Measurements from ENCODE around the gene ICAM1. TPM values are rescaled to one million over a fixed set of nuclear protein-coding genes. Genes with fewer than 3 reads are reported as not detected.
"Not testable (repeated sequence)": the region's sequence is repeated elsewhere in the genome, so short reads cannot be mapped to it uniquely, and the experiment has no call there.

Gene ICAM1
- total and polyA plus RNA-seq, 8 donors = 2.3 to 15.6 (median 8.7) TPM

GRCh38 chr19:10231612-10232228, 39.2 kb upstream of the ICAM1 start:
- peak overlapping the region; percentile 77 to 99 (median 97) for H3K4me3 ChIP-seq
- 68 to 75% (median 73%) methylated on average over 8 of the region's 8 CpGs for WGBS, 5 donors
- intact Hi-C loops (cut with DNase I; ENCODE audit: low total_unique reads) = no loop called here
- TF ChIP-seq POLR2AphosphoS5 (IDR thresholded peaks at IDR 0.05) (no peak), CTCF (IDR thresholded peaks at IDR 0.05) (no peak), POLR2A (IDR thresholded peaks at IDR 0.05) (no peak)
- no peak for DNase-seq
- no peaks in the 10 kb centered on the region for H3K36me3 ChIP-seq
- peaks cover 10 to 55% (median 41%) of the 10 kb centered on the region in 4 donors for H3K4me1 ChIP-seq
- peak overlapping the region; percentile 78 to 94 (median 90) for H3K27ac ChIP-seq
- peaks cover 0 to 7% (median 0%) of the 10 kb centered on the region in 3 donors for H3K27me3 ChIP-seq
- H3K9me3 ChIP-seq = no peaks in the 10 kb centered on the region

GRCh38 chr19:10233946-10234345, 37.0 kb upstream of the ICAM1 start:
- H3K4me1 ChIP-seq = peaks cover 14 to 54% (median 37%) of the 10 kb centered on the region in 4 donors
- WGBS, 5 donors = 78 to 87% (median 79%) methylated on average over 3 to 4 of the region's 4 CpGs
- no peaks in the 10 kb centered on the region for H3K9me3 ChIP-seq
- no peak overlapping the region for H3K4me3 ChIP-seq
- no peak overlapping the region for H3K27ac ChIP-seq
- H3K27me3 ChIP-seq = peaks cover 0 to 7% (median 0%) of the 10 kb centered on the region in 3 donors
- intact Hi-C loops (cut with DNase I; ENCODE audit: low total_unique reads) = no loop called here
- no peaks in the 10 kb centered on the region for H3K36me3 ChIP-seq
- TF ChIP-seq POLR2A (IDR thresholded peaks at IDR 0.05) = no peak
- no peak for TF ChIP-seq POLR2AphosphoS5 (IDR thresholded peaks at IDR 0.05)
- no peak for TF ChIP-seq EP300 (IDR thresholded peaks at IDR 0.05)
- TF ChIP-seq CTCF (IDR thresholded peaks at IDR 0.05) = no peak
- DNase-seq = no peak

GRCh38 chr19:10235003-10235402, 35.9 kb upstream of the ICAM1 start:
- H3K4me1 ChIP-seq = peaks cover 11 to 48% (median 27%) of the 10 kb centered on the region in 4 donors
- no peaks in the 10 kb centered on the region for H3K9me3 ChIP-seq
- H3K27me3 ChIP-seq = peaks cover 0 to 5% (median 0%) of the 10 kb centered on the region in 3 donors
- intact Hi-C loops (cut with DNase I; ENCODE audit: low total_unique reads) = no loop called here
- no peak for TF ChIP-seq POLR2A (IDR thresholded peaks at IDR 0.05)
- TF ChIP-seq EP300 (IDR thresholded peaks at IDR 0.05) = no peak
- TF ChIP-seq CTCF (IDR thresholded peaks at IDR 0.05) = no peak
- no peak for TF ChIP-seq POLR2AphosphoS5 (IDR thresholded peaks at IDR 0.05)
- WGBS, 5 donors = 70 to 80% (median 77%) methylated on average over 4 of the region's 4 CpGs
- H3K27ac ChIP-seq = no peak overlapping the region
- DNase-seq = no peak
- no peaks in the 10 kb centered on the region for H3K36me3 ChIP-seq
- H3K4me3 ChIP-seq = no peak overlapping the region

- Histone ChIP-seq H3K27ac (peak overlapping the region in 4 of 5 donors; percentile 59 to 85 (median 77)), H3K4me1 (peaks cover 8 to 44% (median 23%) of the 10 kb centered on the region in 4 donors)
- intact Hi-C loops (cut with DNase I; ENCODE audit: low total_unique reads); H3K36me3 ChIP-seq; DNase-seq; H3K4me3 ChIP-seq; H3K27me3 ChIP-seq; H3K9me3 ChIP-seq: not testable (repeated sequence)
- 92 to 95% (median 94%) methylated on average over 7 of the region's 7 CpGs for WGBS, 5 donors
Measured at GRCh38 chr19:10235409-10235808, 35.5 kb upstream of the ICAM1 start.

DNA sequence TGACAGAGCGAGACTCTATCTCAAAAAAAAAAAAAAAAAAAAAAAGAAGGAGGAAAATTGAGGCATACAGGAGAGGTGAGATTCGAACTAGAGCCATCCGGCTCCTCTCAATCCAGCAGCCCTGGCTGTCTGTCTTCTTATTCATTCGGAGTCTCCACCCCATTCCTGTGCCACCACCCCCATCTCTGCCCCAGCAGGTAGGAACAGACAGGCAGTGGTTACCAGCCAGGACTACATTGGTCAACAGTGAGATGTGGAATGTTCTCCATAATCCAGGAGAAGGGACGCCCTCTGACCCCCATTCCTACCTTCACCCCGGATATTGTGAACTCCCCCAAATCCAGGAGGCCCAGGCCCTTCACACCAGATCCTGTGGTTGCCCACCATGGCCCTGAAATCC, 33.2 kb upstream of the ICAM1 start:
- Histone ChIP-seq H3K36me3 (no peaks in the 10 kb centered on the region), H3K9me3 (no peaks in the 10 kb centered on the region), H3K27me3 (no peaks in the 10 kb centered on the region), H3K4me1 (peaks cover 8 to 33% (median 12%) of the 10 kb centered on the region in 4 donors), H3K27ac (peak overlapping the region; percentile 44 to 85 (median 72)), H3K4me3 (no peak overlapping the region)
- no peak for DNase-seq
- WGBS, 5 donors = 70 to 78% (median 77%) methylated on average over 6 of the region's 6 CpGs
- intact Hi-C loops (cut with DNase I; ENCODE audit: low total_unique reads) = no loop called here
- TF ChIP-seq EP300 (IDR thresholded peaks at IDR 0.05) (no peak), CTCF (IDR thresholded peaks at IDR 0.05) (no peak), POLR2AphosphoS5 (IDR thresholded peaks at IDR 0.05) (no peak), POLR2A (IDR thresholded peaks at IDR 0.05) (no peak)
